Tibial nerve (tissue), 4 donors: ENCODE measurements around the gene VAMP2.

Source experiments
- EP300 ChIP-seq, 2 donors: sonication (generic); formaldehyde crosslinking; IDR thresholded peaks; one replicate each; pipeline ENCODE4 v1.6.1; 2017; ENCODE audit warnings: antibody characterized with exemption in 2 of 2, mild to moderate bottlenecking in 1 of 2
- POLR2A ChIP-seq, 2 donors: fragments of 450-650 bp; IDR thresholded peaks; one replicate each; pipeline ENCODE4 v1.6.1; 2017; ENCODE audit warnings: antibody characterized with exemption in 2 of 2, mild to moderate bottlenecking in 2 of 2, moderate library complexity in 2 of 2
- TF ChIP-seq, protein P1 (sequence below), 5 experiments: fragments of 200-600 bp in 3 of 5; fragments of 450-650 bp in 2 of 5; sonication (generic) in 3 of 5; IDR thresholded peaks; one replicate each; pipeline ENCODE4 v1.5.1; 2016 to 2019; ENCODE audit warnings: antibody characterized with exemption in 5 of 5, mild to moderate bottlenecking in 3 of 5, moderate library complexity in 2 of 5

DNA sequence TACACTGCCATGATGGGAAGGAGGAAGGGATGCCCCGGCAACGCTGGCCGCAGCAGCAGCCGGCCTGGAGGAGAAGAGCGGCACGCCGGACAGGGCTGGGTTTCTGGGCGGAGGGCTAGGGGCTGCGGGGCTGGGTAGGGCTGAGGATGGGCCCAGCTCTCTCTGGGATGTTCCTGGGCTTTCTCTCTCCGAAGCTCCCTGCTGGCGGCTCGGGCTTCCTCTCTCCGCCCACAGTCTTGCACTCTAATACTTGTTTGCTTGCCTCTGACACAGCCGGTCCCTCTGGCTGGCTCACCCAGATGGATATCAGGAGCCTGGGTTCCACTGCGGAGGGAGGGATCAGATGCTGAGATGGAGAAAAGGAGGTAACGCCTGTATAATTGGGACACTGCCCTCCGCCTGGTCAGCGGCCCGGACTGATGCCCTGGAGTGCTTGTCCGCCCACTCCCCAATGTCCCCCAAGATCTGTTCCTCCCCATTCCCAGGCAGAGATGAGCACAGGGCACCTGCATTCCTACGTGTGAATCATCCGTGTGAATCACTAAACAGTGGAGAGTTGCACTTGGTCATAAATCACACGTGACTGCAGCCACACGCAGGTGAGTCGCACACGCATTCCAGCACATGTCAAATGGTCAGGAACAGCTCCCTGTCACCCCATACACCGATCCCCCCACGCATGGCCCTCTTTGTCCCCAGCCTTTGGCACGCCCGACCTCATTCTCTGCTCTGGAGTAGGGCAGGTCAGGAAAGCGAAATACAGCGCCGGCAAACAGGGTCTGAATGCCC, 44.6 kb downstream of the VAMP2 start, which contains the start of gene ALOXE3:
- TF ChIP-seq EP300 (IDR thresholded peaks at IDR 0.05) (no peak), POLR2A (IDR thresholded peaks at IDR 0.05) (no peak)
- TF ChIP-seq, protein P1, sequence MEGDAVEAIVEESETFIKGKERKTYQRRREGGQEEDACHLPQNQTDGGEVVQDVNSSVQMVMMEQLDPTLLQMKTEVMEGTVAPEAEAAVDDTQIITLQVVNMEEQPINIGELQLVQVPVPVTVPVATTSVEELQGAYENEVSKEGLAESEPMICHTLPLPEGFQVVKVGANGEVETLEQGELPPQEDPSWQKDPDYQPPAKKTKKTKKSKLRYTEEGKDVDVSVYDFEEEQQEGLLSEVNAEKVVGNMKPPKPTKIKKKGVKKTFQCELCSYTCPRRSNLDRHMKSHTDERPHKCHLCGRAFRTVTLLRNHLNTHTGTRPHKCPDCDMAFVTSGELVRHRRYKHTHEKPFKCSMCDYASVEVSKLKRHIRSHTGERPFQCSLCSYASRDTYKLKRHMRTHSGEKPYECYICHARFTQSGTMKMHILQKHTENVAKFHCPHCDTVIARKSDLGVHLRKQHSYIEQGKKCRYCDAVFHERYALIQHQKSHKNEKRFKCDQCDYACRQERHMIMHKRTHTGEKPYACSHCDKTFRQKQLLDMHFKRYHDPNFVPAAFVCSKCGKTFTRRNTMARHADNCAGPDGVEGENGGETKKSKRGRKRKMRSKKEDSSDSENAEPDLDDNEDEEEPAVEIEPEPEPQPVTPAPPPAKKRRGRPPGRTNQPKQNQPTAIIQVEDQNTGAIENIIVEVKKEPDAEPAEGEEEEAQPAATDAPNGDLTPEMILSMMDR (IDR thresholded peaks at IDR 0.05), result no peak
